Measurements from ENCODE around the gene TAGLN.
"Not testable (repeated sequence)": the region's sequence is repeated elsewhere in the genome, so short reads cannot be mapped to it uniquely, and the experiment has no call there.

Gene TAGLN

GRCh38 chr11:117198613-117199012 lies 557 bp upstream of the TAGLN start:
- peaks cover 34% of the 10 kb centered on the region for H3K4me1 ChIP-seq (ENCODE audit: control insufficient read depth, insufficient read depth, low read length)
- H3K27me3 ChIP-seq (ENCODE audit: control insufficient read depth, insufficient read depth, low read length): no peaks in the 10 kb centered on the region
- H3K4me3 ChIP-seq (ENCODE audit: low read depth, low read length): peak overlapping the region; percentile 74
- peak overlapping the region; percentile 58 for H3K9ac ChIP-seq (ENCODE audit: low read depth, low read length)
- H3K36me3 ChIP-seq (ENCODE audit: control insufficient read depth, insufficient read depth, low read length): peaks cover 19% of the 10 kb centered on the region
- H3K27ac ChIP-seq (ENCODE audit: low read depth, low read length): peak overlapping the region; percentile 95
- H3K9me3 ChIP-seq (ENCODE audit: control insufficient read depth, insufficient read depth, low read length): no peaks in the 10 kb centered on the region

GRCh38 chr11:117199916-117200812 lies 994 bp downstream of the TAGLN start:
- Histone ChIP-seq H3K4me3 (ENCODE audit: low read depth, low read length) (peak overlapping the region; percentile 74), H3K9ac (ENCODE audit: low read depth, low read length) (peak overlapping the region; percentile 90)

GRCh38 chr11:117200813-117201657 lies 1.9 kb downstream of the TAGLN start:
- peak overlapping the region; percentile 90; the same call in 1 of the 2 replicates for H3K9ac ChIP-seq (ENCODE audit: low read depth, low read length)
- H3K4me1 ChIP-seq (ENCODE audit: control insufficient read depth, insufficient read depth, low read length): peaks cover 34% of the 10 kb centered on the region
- peaks cover 33% of the 10 kb centered on the region for H3K36me3 ChIP-seq (ENCODE audit: control insufficient read depth, insufficient read depth, low read length)
- peak overlapping the region; percentile 95 for H3K27ac ChIP-seq (ENCODE audit: low read depth, low read length)
- H3K27me3 ChIP-seq (ENCODE audit: control insufficient read depth, insufficient read depth, low read length): no peaks in the 10 kb centered on the region
- peak overlapping the region; percentile 74 for H3K4me3 ChIP-seq (ENCODE audit: low read depth, low read length)
- H3K9me3 ChIP-seq (ENCODE audit: control insufficient read depth, insufficient read depth, low read length): no peaks in the 10 kb centered on the region

More at GRCh38 chr11:117199916-117200812, 994 bp downstream of the TAGLN start:
- H3K4me1 ChIP-seq (ENCODE audit: control insufficient read depth, insufficient read depth, low read length): peaks cover 34% of the 10 kb centered on the region
- H3K36me3 ChIP-seq (ENCODE audit: control insufficient read depth, insufficient read depth, low read length): peaks cover 34% of the 10 kb centered on the region
- H3K27me3 ChIP-seq (ENCODE audit: control insufficient read depth, insufficient read depth, low read length): no peaks in the 10 kb centered on the region
- peak overlapping the region; percentile 95 for H3K27ac ChIP-seq (ENCODE audit: low read depth, low read length)
- H3K9me3 ChIP-seq (ENCODE audit: control insufficient read depth, insufficient read depth, low read length): no peaks in the 10 kb centered on the region

- Histone ChIP-seq H3K4me1 (ENCODE audit: control insufficient read depth, insufficient read depth, low read length) (peaks cover 34% of the 10 kb centered on the region), H3K27ac (ENCODE audit: low read depth, low read length) (no peak overlapping the region), H3K27me3 (ENCODE audit: control insufficient read depth, insufficient read depth, low read length) (no peaks in the 10 kb centered on the region), H3K9me3 (ENCODE audit: control insufficient read depth, insufficient read depth, low read length) (no peaks in the 10 kb centered on the region), H3K4me3 (ENCODE audit: low read depth, low read length) (peak overlapping the region; percentile 74; the same call in 1 of the 2 replicates), H3K9ac (ENCODE audit: low read depth, low read length) (peak overlapping the region; percentile 23; the same call in 1 of the 2 replicates), H3K36me3 (ENCODE audit: control insufficient read depth, insufficient read depth, low read length) (peaks cover 33% of the 10 kb centered on the region)
Observed at GRCh38 chr11:117201658-117202305, 2.6 kb downstream of the TAGLN start.

- no peak overlapping the region for H3K9ac ChIP-seq (ENCODE audit: low read depth, low read length)
- H3K36me3 ChIP-seq (ENCODE audit: control insufficient read depth, insufficient read depth, low read length): peaks cover 33% of the 10 kb centered on the region
- no peaks in the 10 kb centered on the region for H3K27me3 ChIP-seq (ENCODE audit: control insufficient read depth, insufficient read depth, low read length)
- no peak overlapping the region for H3K27ac ChIP-seq (ENCODE audit: low read depth, low read length)
- H3K4me3 ChIP-seq (ENCODE audit: low read depth, low read length): no peak overlapping the region; the same call in 1 of the 2 replicates
- no peaks in the 10 kb centered on the region for H3K9me3 ChIP-seq (ENCODE audit: control insufficient read depth, insufficient read depth, low read length)
- H3K4me1 ChIP-seq (ENCODE audit: control insufficient read depth, insufficient read depth, low read length): peaks cover 34% of the 10 kb centered on the region
Observed at GRCh38 chr11:117202386-117203068, 3.4 kb downstream of the TAGLN start.

GRCh38 chr11:117203069-117203407 lies 3.9 kb downstream of the TAGLN start:
- Histone ChIP-seq H3K4me3 (ENCODE audit: low read depth, low read length) (no peak overlapping the region), H3K4me1 (ENCODE audit: control insufficient read depth, insufficient read depth, low read length) (peaks cover 33% of the 10 kb centered on the region), H3K36me3 (ENCODE audit: control insufficient read depth, insufficient read depth, low read length) (peaks cover 33% of the 10 kb centered on the region), H3K27me3 (ENCODE audit: control insufficient read depth, insufficient read depth, low read length) (no peaks in the 10 kb centered on the region), H3K9ac (ENCODE audit: low read depth, low read length) (no peak overlapping the region), H3K9me3 (ENCODE audit: control insufficient read depth, insufficient read depth, low read length) (no peaks in the 10 kb centered on the region), H3K27ac (ENCODE audit: low read depth, low read length) (no peak overlapping the region)

- Histone ChIP-seq H3K9ac (ENCODE audit: low read depth, low read length) (no peak overlapping the region), H3K4me3 (ENCODE audit: low read depth, low read length) (no peak overlapping the region), H3K4me1 (ENCODE audit: control insufficient read depth, insufficient read depth, low read length) (peaks cover 23% of the 10 kb centered on the region), H3K9me3 (ENCODE audit: control insufficient read depth, insufficient read depth, low read length) (no peaks in the 10 kb centered on the region), H3K27me3 (ENCODE audit: control insufficient read depth, insufficient read depth, low read length) (no peaks in the 10 kb centered on the region), H3K27ac (ENCODE audit: low read depth, low read length) (peak overlapping the region; percentile 12), H3K36me3 (ENCODE audit: control insufficient read depth, insufficient read depth, low read length) (peaks cover 33% of the 10 kb centered on the region)
Observed at GRCh38 chr11:117204283-117205080, 5.3 kb downstream of the TAGLN start.

- Histone ChIP-seq H3K4me3 (ENCODE audit: low read depth, low read length) (no peak overlapping the region), H3K27ac (ENCODE audit: low read depth, low read length) (no peak overlapping the region), H3K9me3 (ENCODE audit: control insufficient read depth, insufficient read depth, low read length) (no peaks in the 10 kb centered on the region), H3K36me3 (ENCODE audit: control insufficient read depth, insufficient read depth, low read length) (peaks cover 33% of the 10 kb centered on the region), H3K9ac (ENCODE audit: low read depth, low read length) (no peak overlapping the region), H3K27me3 (ENCODE audit: control insufficient read depth, insufficient read depth, low read length) (no peaks in the 10 kb centered on the region), H3K4me1 (ENCODE audit: control insufficient read depth, insufficient read depth, low read length) (peaks cover 15% of the 10 kb centered on the region)
Observed at GRCh38 chr11:117205211-117205818, 6.1 kb downstream of the TAGLN start.

- H3K36me3 ChIP-seq (ENCODE audit: control insufficient read depth, insufficient read depth, low read length): peaks cover 33% of the 10 kb centered on the region
- H3K9me3 ChIP-seq (ENCODE audit: control insufficient read depth, insufficient read depth, low read length); H3K27me3 ChIP-seq (ENCODE audit: control insufficient read depth, insufficient read depth, low read length); H3K4me3 ChIP-seq (ENCODE audit: low read depth, low read length); H3K9ac ChIP-seq (ENCODE audit: low read depth, low read length); H3K27ac ChIP-seq (ENCODE audit: low read depth, low read length); H3K4me1 ChIP-seq (ENCODE audit: control insufficient read depth, insufficient read depth, low read length): not testable (repeated sequence)
Observed at GRCh38 chr11:117206111-117206510, 6.9 kb downstream of the TAGLN start.

All from HUES48 (cell line).